Measurements from ENCODE around the gene PPM1H. TPM values are rescaled to one million over a fixed set of nuclear protein-coding genes. Genes with fewer than 3 reads are reported as not detected.

The PPM1H gene, protein sequence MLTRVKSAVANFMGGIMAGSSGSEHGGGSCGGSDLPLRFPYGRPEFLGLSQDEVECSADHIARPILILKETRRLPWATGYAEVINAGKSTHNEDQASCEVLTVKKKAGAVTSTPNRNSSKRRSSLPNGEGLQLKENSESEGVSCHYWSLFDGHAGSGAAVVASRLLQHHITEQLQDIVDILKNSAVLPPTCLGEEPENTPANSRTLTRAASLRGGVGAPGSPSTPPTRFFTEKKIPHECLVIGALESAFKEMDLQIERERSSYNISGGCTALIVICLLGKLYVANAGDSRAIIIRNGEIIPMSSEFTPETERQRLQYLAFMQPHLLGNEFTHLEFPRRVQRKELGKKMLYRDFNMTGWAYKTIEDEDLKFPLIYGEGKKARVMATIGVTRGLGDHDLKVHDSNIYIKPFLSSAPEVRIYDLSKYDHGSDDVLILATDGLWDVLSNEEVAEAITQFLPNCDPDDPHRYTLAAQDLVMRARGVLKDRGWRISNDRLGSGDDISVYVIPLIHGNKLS
- under 0.01 TPM in 1 of 2 replicates, not detected in the other for total RNA-seq

DNA sequence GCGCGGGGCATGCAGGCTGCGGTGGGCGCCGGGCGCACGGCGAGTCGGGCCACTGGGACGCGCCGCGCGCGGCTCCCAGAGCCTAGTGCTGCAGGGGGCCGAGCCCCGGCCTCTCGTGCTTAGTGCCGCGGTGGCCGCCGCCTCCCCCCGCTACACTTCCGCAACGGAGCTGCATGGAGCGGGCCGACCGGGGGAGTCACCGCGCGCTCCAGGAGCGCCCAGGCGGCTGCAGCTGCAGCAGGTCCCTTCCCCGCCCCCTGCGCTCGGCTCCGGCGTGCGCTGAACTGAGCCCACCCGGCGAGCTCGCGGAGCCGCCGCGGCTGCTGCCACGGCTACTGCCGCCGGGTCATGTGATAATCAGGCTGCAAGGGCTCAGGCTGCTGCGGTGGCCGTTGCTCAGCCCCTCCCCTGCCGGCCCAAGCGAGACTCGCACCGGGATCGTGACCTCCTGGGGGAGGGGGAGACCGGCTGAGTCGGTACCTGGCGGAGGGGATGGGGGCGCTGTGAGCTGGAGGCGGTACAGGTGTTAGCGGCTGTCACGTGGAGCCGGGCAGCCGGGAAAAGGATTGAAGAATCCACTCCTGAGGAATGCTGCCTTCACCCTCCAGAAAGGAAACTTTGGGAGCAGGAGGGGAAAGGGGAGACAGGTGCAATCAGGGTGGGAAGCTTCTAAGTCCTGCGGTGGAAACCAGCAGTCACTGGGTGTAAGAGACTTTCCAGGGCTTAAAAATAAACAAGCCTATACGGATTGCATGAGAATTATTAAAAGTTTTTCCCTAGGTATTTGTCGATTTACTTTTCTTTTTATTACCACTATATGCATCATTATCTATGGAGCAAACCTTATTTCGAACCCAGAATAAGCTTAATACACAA lies at the start of gene PPM1H:
PPM1H (minus strand) TSS at position 352 of the 876 bp plus-strand sequence. CDS start 414 bp downstream, outside the sequence.

Other genes starting within 250 kb of the PPM1H start
- gene AVPR1A, start 216.1 kb upstream of the PPM1H start, total RNA-seq, result not detected in 2 replicates